ENCODE results near the gene INSRR. TPM values are rescaled to one million over a fixed set of nuclear protein-coding genes. Genes with fewer than 3 reads are reported as not detected.

The INSRR gene
- total and polyA plus RNA-seq, 3 donors from 2014 or later, result 1.5 to 7.0 (median 6.4) TPM

- no peak for DNase-seq
- WGBS, 2 donors, result 80 to 83% methylated on average over 7 to 8 of the region's 8 CpGs
- no peaks in the 10 kb centered on the region for H3K36me3 ChIP-seq (ENCODE audit: low read depth, missing control alignments)
- H3K9me3 ChIP-seq, result no peaks in the 10 kb centered on the region
- no peak overlapping the region for H3K27ac ChIP-seq
- no peaks in the 10 kb centered on the region for H3K27me3 ChIP-seq
- TF ChIP-seq CTCF (IDR thresholded peaks at IDR 0.05), result no peak
- TF ChIP-seq POLR2A (IDR thresholded peaks at IDR 0.05), result no peak
- intact Hi-C loops (cut with DNase I; ENCODE audit: low total_unique reads), result no loop called here
- no peaks in the 10 kb centered on the region for H3K4me1 ChIP-seq
- no peak overlapping the region for H3K4me3 ChIP-seq
Measured at GRCh38 chr1:156840186-156840897, 18.6 kb downstream of the INSRR start.

- Histone ChIP-seq H3K4me1 (no peaks in the 10 kb centered on the region), H3K9me3 (no peaks in the 10 kb centered on the region), H3K27me3 (no peaks in the 10 kb centered on the region), H3K4me3 (no peak overlapping the region), H3K36me3 (ENCODE audit: low read depth, missing control alignments) (no peaks in the 10 kb centered on the region), H3K27ac (no peak overlapping the region)
- no peak for DNase-seq
- WGBS, 2 donors, result 60 to 65% methylated on average over 8 to 9 of the region's 9 CpGs
- no peak for TF ChIP-seq POLR2A (IDR thresholded peaks at IDR 0.05)
- intact Hi-C loops (cut with DNase I; ENCODE audit: low total_unique reads), result no loop called here
Measured at GRCh38 chr1:156839426-156840109, 19.3 kb downstream of the INSRR start.

GRCh38 chr1:156838972-156839371, 19.9 kb downstream of the INSRR start:
- peak; percentile 73 to 85 (median 75) for TF ChIP-seq CTCF (IDR thresholded peaks at IDR 0.05)
- TF ChIP-seq POLR2A (IDR thresholded peaks at IDR 0.05), result no peak
- Histone ChIP-seq H3K36me3 (ENCODE audit: low read depth, missing control alignments) (no peaks in the 10 kb centered on the region), H3K4me1 (no peaks in the 10 kb centered on the region), H3K9me3 (no peaks in the 10 kb centered on the region), H3K27ac (no peak overlapping the region), H3K4me3 (no peak overlapping the region), H3K27me3 (no peaks in the 10 kb centered on the region)
- DNase-seq, result no peak
- intact Hi-C loops (cut with DNase I; ENCODE audit: low total_unique reads), result no loop called here
- WGBS, 2 donors, result 45 to 75% methylated on average over 5 to 7 of the region's 7 CpGs

- TF ChIP-seq POLR2A (IDR thresholded peaks at IDR 0.05) (no peak), CTCF (IDR thresholded peaks at IDR 0.05) (no peak)
- 94 to 100% methylated on average over 2 to 4 of the region's 4 CpGs for WGBS, 2 donors
- no peak for DNase-seq
- H3K27me3 ChIP-seq, result no peaks in the 10 kb centered on the region
- H3K27ac ChIP-seq, result no peak overlapping the region
- no peaks in the 10 kb centered on the region for H3K4me1 ChIP-seq
- no peaks in the 10 kb centered on the region for H3K36me3 ChIP-seq (ENCODE audit: low read depth, missing control alignments)
- H3K4me3 ChIP-seq, result no peak overlapping the region
- H3K9me3 ChIP-seq, result no peaks in the 10 kb centered on the region
- intact Hi-C loops (cut with DNase I; ENCODE audit: low total_unique reads), result no loop called here
Measured at GRCh38 chr1:156836892-156837291, 22.0 kb downstream of the INSRR start.

GRCh38 chr1:156836041-156836654, 22.8 kb downstream of the INSRR start:
- TF ChIP-seq POLR2A (IDR thresholded peaks at IDR 0.05) (no peak), CTCF (IDR thresholded peaks at IDR 0.05) (no peak)
- H3K36me3 ChIP-seq (ENCODE audit: low read depth, missing control alignments), result no peaks in the 10 kb centered on the region

More at GRCh38 chr1:156836041-156836654, 22.8 kb downstream of the INSRR start:
- H3K9me3 ChIP-seq, result no peaks in the 10 kb centered on the region
- no peak for DNase-seq
- no peaks in the 10 kb centered on the region for H3K27me3 ChIP-seq
- 71 to 79% methylated on average over 5 of the region's 5 CpGs for WGBS, 2 donors
- no peaks in the 10 kb centered on the region for H3K4me1 ChIP-seq
- H3K4me3 ChIP-seq, result no peak overlapping the region
- intact Hi-C loops (cut with DNase I; ENCODE audit: low total_unique reads), result no loop called here
- no peak overlapping the region for H3K27ac ChIP-seq
